Activated CD8-positive, alpha-beta T cell treated with anti-CD3 and anti-CD28 coated beads for 36 hours (primary cell): ENCODE measurements around the gene PROM1. TPM values are rescaled to one million over a fixed set of nuclear protein-coding genes. Genes with fewer than 3 reads are reported as not detected.

Experiments
- ATAC-seq: fragments of 200-7000 bp; cut with Tn5 transposase; one replicate; pipeline ENCODE4 v1.10.0; 2021; ENCODE audit warnings: mild to moderate bottlenecking, moderate library complexity
- CTCF ChIA-PET: fragments of 350-600 bp; sonication (Branson Sonifier 250); formaldehyde crosslinking; loops from one replicate; lab custom pipeline; 2021; ENCODE audit warnings: antibody characterized with exemption; lab: Charles Lee
- POLR2A ChIA-PET: fragments of 350-600 bp; sonication (Branson Sonifier 250); formaldehyde crosslinking; loops from one replicate; lab custom pipeline; 2021; ENCODE audit warnings: antibody characterized with exemption; lab: Charles Lee
- DNase-seq: peaks from one replicate; pipeline ENCODE4 v3.0.0-alpha.2; 2020
- H3K27ac Mint-ChIP-seq: one replicate; pipeline ENCODE4 v1.8.0; 2021; ENCODE audit warnings: mild to moderate bottlenecking, mixed read lengths
- H3K27me3 Mint-ChIP-seq: one replicate; pipeline ENCODE4 v1.8.0; 2021; ENCODE audit warnings: mixed read lengths
- H3K36me3 Mint-ChIP-seq: one replicate; pipeline ENCODE4 v1.8.0; 2021; ENCODE audit warnings: low read depth, mixed read lengths
- H3K4me1 Mint-ChIP-seq: one replicate; pipeline ENCODE4 v1.8.0; 2021; ENCODE audit warnings: low read depth, mixed read lengths
- H3K4me3 Mint-ChIP-seq: one replicate; pipeline ENCODE4 v1.8.0; 2021; ENCODE audit warnings: mild to moderate bottlenecking, moderate library complexity, mixed read lengths
- H3K9me3 Mint-ChIP-seq: one replicate; pipeline ENCODE4 v1.8.0; 2021; ENCODE audit warnings: mixed read lengths
- intact Hi-C: fragments of 100-400 bp; cut with micrococcal nuclease; formaldehyde crosslinking; loops from one replicate; pipeline ENCODE4 v1.10.0; 2022
- total RNA-seq, 2 experiments: library from RNA; stranded (reverse); gene quantifications; one replicate each; pipeline ENCODE4 v1.2.3, GENCODE V29; 2021
- TF ChIP-seq, protein P1 (sequence below): fragments of 200-600 bp; IDR thresholded peaks from one replicate; pipeline ENCODE4 v1.8.0; 2022; ENCODE audit warnings: antibody characterized with exemption, mild to moderate bottlenecking

PROM1 gene
- total RNA-seq, 2 experiments from 2014 or later: 0.22 TPM; not detected in 1

DNA sequence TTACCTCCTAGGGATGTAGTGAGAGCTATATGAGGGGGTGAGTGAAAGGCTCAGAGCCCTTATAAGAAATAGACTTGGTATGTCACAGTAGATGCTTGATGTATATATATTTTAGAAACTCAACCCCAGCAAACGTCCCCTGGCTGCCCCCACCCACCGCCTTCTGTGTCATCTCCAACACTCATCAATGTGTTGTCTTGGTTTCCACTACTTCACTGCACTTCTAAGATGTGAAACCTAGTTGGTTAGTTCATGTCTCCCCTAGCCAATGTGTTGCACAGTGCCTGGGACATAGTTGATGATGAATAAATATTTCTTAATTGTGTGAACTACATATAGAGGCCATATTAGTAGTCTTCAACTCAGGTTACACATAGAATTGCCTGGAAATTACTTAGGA lies 125.3 kb downstream of the PROM1 start:
- ATAC-seq: peak; percentile 38
- Mint-ChIP-seq H3K9me3 (no peaks in the 10 kb centered on the region), H3K27me3 (peaks cover 2% of the 10 kb centered on the region), H3K27ac (no peak overlapping the region), H3K4me1 (peaks cover 38% of the 10 kb centered on the region), H3K36me3 (no peaks in the 10 kb centered on the region), H3K4me3 (no peak overlapping the region)
- intact Hi-C loops: no loop called here
- TF ChIP-seq, protein P1, sequence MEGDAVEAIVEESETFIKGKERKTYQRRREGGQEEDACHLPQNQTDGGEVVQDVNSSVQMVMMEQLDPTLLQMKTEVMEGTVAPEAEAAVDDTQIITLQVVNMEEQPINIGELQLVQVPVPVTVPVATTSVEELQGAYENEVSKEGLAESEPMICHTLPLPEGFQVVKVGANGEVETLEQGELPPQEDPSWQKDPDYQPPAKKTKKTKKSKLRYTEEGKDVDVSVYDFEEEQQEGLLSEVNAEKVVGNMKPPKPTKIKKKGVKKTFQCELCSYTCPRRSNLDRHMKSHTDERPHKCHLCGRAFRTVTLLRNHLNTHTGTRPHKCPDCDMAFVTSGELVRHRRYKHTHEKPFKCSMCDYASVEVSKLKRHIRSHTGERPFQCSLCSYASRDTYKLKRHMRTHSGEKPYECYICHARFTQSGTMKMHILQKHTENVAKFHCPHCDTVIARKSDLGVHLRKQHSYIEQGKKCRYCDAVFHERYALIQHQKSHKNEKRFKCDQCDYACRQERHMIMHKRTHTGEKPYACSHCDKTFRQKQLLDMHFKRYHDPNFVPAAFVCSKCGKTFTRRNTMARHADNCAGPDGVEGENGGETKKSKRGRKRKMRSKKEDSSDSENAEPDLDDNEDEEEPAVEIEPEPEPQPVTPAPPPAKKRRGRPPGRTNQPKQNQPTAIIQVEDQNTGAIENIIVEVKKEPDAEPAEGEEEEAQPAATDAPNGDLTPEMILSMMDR: no peak
- ChIA-PET CTCF (interaction anchor here (0.8 to 2.1 kb wide), 7 partner anchors 38 to 158 kb away, joined by 3 to 15 read pairs (median 4); no protein-coding TSS in a partner anchor), POLR2A (no interaction called here)
- peak; percentile 65 for DNase-seq

DNA sequence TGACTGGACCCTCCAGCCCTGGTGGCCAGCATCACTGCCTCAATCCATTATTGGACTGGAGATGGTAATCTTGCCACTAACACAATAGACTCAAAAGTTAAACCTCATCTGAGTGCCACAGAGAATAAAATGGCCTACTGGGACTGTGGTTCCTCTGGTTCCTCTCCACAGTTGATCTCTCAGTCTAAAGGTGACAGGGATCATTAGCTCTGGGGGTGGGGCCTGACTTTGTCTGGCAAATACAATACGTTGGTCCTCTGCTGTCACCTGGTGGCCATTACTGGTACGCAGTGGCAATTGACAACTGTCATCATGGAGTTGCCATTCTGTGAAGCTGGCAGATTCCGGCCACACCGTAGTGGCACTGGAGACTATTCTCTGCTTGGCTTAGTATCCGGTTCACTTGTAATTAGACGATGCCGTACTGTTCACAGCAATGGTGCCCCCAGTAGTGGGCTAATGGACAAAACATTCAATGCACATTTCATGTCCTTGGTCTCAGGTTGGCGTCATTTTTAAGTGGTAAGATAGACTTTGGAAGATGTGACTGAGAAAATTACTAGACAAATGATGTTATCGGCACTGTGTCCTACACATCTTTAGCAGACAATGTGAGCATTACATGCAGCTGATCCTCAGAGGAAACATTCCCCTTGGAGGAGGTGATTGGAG lies 127.5 kb downstream of the PROM1 start:
- H3K9me3 Mint-ChIP-seq: no peaks in the 10 kb centered on the region
- DNase-seq: peak; percentile 96
- H3K4me1 Mint-ChIP-seq: peaks cover 19% of the 10 kb centered on the region
- TF ChIP-seq, protein P1: peak; percentile 87
- no peak overlapping the region for H3K27ac Mint-ChIP-seq
- ChIA-PET CTCF (interaction anchor here (0.7 to 11.2 kb wide), 44 partner anchors 14 to 724 kb away, joined by 3 to 203 read pairs (median 5); partner anchors contain the start of gene FAM200B), POLR2A (interaction anchor here (2.0 kb wide), 1 partner anchor 73 kb away, joined by 9 read pairs; no protein-coding TSS in a partner anchor)
- intact Hi-C loops: loop anchor here (1.0 to 2.0 kb wide), 4 partner anchors 74 to 478 kb away; no protein-coding TSS in a partner anchor
- peak; percentile 90 for ATAC-seq
- H3K36me3 Mint-ChIP-seq: no peaks in the 10 kb centered on the region
- peaks cover 2% of the 10 kb centered on the region for H3K27me3 Mint-ChIP-seq
- no peak overlapping the region for H3K4me3 Mint-ChIP-seq

DNA sequence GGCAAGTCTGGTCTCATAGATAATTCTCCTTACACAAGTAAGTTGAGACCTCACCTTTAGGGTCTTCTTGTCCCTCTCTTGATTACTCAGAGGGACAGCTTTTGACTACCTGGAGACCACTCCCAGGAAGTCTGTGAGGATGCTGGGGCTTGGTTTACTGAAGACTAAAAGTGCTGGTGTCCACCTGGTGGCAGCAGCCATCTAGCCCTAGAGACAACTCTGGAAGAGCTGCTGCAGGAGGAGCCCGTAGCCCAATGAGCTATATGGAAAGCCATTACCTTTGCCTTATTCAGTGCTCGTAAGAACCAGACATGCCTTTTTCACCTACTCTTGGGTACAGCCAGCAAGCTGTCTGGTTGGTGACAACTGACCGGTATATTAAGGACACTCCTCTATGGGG lies 128.2 kb downstream of the PROM1 start:
- CTCF ChIA-PET: interaction anchor here (0.7 to 11.2 kb wide), 42 partner anchors 14 to 723 kb away, joined by 3 to 203 read pairs (median 5); partner anchors contain the start of gene FAM200B
- peaks cover 2% of the 10 kb centered on the region for H3K27me3 Mint-ChIP-seq
- DNase-seq (no peak), ATAC-seq (no peak)
- intact Hi-C loops: loop anchor here (1.0 to 2.0 kb wide), 4 partner anchors 73 to 477 kb away; no protein-coding TSS in a partner anchor
- POLR2A ChIA-PET: interaction anchor here (2.0 kb wide), 1 partner anchor 72 kb away, joined by 9 read pairs; no protein-coding TSS in a partner anchor
- no peaks in the 10 kb centered on the region for H3K9me3 Mint-ChIP-seq
- H3K4me3 Mint-ChIP-seq: no peak overlapping the region
- no peaks in the 10 kb centered on the region for H3K36me3 Mint-ChIP-seq
- H3K27ac Mint-ChIP-seq: no peak overlapping the region
- TF ChIP-seq, protein P1: no peak
- peaks cover 15% of the 10 kb centered on the region for H3K4me1 Mint-ChIP-seq

DNA sequence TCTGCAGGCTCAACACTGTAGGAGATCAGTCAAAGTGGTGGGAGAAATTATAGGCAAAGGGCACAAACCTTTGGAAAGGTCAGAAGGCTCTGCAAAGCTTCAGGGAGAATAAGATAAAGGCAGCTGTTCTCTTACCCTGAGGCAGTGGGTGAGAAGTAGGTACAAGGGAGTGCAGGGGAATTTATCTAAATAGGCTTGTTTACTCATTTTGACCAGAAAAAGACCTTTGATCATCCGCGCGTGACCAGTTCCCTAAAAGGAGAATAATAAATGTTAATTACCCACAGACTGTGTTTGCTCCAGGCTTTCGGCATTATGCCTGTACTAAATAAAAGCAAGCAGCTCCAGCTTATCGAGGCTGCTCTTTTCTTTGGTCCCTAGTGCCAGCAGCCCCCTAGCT lies 130.2 kb downstream of the PROM1 start:
- no peak overlapping the region for H3K27ac Mint-ChIP-seq
- ChIA-PET POLR2A (interaction anchor here (1.4 kb wide), 1 partner anchor 70 kb away, joined by 3 read pairs; no protein-coding TSS in a partner anchor), CTCF (interaction anchor here (0.7 to 11.2 kb wide), 5 partner anchors 47 to 147 kb away, joined by 3 to 203 read pairs (median 4); no protein-coding TSS in a partner anchor)
- DNase-seq (no peak), ATAC-seq (no peak)
- H3K4me1 Mint-ChIP-seq: peaks cover 10% of the 10 kb centered on the region
- no peaks in the 10 kb centered on the region for H3K36me3 Mint-ChIP-seq
- no peaks in the 10 kb centered on the region for H3K9me3 Mint-ChIP-seq
- TF ChIP-seq, protein P1: no peak
- no peak overlapping the region for H3K4me3 Mint-ChIP-seq
- no peaks in the 10 kb centered on the region for H3K27me3 Mint-ChIP-seq
- intact Hi-C loops: no loop called here

DNA sequence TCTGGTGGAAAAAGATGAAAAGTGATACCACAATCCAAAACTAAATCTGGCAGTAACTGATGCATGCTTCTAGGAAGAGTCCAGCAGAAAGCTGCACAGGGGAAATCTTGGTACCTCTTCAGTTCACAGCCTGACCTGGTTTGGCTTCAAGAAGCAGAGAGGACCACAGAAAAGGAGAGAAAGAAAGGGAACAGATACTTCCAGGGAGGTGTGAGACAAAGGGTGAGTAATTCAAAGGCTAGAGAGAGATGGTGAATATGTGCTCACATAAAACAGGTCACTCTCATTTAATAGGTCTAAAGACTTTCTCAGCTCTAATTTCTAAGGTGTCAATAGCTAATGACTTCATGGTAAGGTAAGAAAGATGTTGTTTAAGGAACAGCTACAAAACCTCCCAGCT lies 132.0 kb downstream of the PROM1 start:
- ChIA-PET POLR2A (no interaction called here), CTCF (interaction anchor here (1.1 to 11.2 kb wide), 3 partner anchors 50 to 145 kb away, joined by 3 to 203 read pairs (median 124); no protein-coding TSS in a partner anchor)
- intact Hi-C loops: no loop called here
- peaks cover 6% of the 10 kb centered on the region for H3K4me1 Mint-ChIP-seq
- H3K9me3 Mint-ChIP-seq: no peaks in the 10 kb centered on the region
- H3K27ac Mint-ChIP-seq: no peak overlapping the region
- H3K36me3 Mint-ChIP-seq: no peaks in the 10 kb centered on the region
- DNase-seq (no peak), ATAC-seq (no peak)
- no peak overlapping the region for H3K4me3 Mint-ChIP-seq
- TF ChIP-seq, protein P1: no peak
- no peaks in the 10 kb centered on the region for H3K27me3 Mint-ChIP-seq
